GM19455 (cell line): ENCODE data around the gene TAS1R3.

ENCODE experiments used
- ATAC-seq: cut with Tn5 transposase; IDR thresholded peaks from one replicate; pipeline ENCODE4 v1.9.1; 2021; ENCODE audit not compliant: unreplicated experiment

Gene TAS1R3

DNA sequence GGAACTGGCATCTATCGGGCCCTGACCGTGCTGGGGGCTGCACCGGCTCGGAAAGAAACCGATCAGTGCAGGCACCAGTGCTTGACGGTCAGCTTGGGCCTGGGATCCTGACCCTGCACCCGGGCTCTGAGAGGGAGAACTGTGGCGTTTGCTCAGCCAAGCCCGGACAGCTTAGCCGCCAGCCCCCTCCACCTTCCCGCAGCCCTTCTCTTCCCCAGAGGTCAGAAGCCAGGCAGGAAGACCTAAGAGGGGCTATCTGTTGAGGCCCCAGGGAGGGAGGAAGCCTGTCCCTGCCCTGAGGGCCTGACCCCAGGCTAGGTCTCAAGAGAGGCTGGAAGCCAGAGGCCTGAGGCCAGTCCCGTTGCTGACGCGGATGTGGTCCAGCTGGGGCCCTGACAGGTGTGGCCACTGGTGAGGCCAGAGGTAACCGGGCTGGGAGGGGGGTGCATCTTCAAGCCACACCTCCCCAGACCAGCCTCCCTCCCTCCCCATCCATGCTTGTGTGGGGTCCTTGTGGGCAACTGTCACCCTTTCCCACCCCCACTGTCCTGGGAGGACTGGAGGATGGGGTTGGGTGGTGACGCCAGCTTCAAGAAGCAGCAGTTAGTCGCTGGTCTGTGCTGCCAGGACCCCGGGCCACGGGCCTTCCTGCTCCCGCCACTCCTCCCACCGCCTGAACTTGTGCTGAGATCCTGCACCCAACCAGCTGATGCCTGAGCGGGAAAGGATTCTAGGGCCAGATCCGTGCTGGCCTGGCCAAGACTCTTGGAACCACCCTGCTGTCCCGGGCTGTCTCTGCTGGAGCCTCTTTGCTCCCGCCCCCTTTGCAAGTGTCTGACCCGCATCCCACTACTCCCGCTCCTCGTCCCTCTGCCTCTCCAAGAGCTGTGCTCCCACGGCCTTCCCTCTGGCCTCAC, 20.7 kb downstream of the TAS1R3 start:
- ATAC-seq, result no peak

DNA sequence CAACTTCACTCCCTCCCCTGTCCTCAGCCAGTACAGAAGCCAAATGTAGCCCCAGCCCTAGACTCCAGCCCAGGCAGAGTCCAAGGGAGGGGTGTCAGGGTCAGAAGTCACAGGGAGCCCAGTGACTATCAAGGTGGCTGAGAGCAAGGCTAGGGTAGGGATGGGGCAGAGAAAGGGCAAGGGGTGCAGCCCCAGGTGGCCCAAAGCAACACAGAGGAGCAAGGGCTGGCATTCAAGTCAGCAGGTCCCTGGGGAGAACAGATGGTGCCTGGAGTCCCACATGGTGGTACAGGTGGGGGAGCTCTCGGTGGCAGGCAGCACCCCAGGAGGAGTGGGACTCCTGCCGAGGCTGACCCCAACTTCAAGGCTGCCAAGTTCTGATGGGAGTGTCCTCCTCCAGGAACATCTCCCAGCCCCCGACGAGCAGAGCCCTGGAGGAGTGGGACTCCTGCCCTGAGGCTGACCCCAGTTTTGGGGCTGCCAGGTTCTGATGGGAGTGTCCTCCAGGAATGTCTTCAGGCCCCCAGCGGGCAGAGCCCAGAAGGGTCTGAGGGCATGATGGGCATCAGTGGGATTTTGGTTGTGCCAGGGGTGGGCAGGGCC, 21.8 kb downstream of the TAS1R3 start:
- no peak for ATAC-seq

DNA sequence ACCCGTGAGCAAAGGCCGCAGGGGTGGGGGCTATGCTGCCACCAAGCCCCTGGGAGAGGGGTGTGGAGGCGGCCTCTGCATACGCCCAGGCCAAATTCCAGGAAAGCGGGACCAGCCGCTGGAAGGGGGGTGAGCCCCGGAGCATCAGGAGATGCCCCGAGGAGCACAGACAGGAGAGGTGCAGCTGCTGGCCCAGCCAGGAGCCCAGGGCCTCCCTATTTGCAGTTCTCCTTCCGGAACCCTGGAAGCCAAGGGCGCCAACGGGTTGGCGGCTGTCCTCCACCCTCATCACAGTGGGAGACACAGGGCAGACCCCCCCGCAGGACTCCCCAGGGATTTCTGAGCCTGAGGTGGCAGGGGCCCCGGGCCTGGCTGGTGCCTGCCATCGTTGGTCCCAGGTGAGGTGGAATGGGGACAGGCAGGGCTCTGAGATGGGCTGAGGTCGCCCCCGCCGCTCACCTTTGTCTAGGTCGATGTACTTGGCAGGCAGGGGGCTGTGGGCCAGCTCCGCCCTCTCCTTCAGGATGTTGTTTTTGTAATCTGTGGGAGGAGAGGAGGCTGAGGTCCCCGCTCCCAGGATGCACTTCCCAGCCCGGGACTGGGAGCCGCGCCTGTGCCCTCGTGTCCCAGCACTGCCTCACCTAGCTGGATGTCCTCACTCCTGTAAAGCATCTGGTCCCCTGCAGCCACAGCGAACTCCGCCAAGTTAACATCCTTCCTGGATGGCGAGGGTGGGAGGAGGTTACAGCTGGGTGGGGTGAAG, 22.5 kb downstream of the TAS1R3 start:
- no peak for ATAC-seq

DNA sequence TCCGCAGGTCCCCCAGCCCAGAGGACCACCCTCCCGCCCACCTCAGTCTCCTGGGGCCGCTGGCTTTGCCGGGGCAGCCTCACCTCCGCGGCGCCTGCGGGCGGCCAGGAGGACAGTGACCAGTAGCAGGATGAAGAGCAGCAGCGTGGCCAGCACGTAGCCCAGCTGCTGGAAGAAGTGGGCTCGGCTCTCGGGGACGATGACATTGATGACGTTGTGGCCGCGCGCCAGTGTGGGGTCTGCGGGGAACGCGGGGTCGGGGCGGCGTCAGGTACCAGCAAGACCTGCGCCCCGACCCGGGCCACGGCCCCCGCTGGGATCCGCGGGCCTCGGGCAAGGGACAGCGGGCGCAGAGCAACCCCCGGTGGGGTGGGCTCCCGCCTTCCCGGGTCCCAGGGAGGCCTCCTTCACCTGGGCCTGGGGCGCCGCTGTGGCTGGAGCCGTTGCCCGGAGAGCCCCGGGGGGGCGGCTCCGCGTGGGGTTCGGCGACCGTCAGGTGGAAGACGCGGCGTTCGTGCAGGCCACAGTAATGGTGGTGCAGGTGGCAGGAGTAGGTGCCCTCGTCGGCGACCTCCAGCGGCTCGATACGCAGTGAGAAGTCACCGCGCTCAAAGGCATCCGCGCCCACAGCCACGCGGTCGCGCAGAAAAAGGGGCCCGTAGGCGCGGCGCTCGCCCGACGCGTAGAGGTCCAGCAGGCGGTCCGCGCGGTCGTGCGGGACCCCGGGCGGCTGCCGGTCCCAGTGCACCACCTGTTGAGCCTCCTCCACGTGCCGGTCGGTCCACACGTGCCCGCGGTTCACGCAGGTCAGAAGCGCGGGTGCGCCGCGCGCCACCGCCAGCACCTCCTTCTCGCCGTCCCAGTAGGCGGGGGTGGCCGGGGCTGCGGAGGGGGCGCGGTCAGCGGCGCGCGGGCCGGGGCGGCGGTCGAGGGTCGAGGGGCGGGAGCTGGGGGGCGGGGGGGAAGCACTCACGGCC, 23.5 kb downstream of the TAS1R3 start:
- no peak for ATAC-seq

DNA sequence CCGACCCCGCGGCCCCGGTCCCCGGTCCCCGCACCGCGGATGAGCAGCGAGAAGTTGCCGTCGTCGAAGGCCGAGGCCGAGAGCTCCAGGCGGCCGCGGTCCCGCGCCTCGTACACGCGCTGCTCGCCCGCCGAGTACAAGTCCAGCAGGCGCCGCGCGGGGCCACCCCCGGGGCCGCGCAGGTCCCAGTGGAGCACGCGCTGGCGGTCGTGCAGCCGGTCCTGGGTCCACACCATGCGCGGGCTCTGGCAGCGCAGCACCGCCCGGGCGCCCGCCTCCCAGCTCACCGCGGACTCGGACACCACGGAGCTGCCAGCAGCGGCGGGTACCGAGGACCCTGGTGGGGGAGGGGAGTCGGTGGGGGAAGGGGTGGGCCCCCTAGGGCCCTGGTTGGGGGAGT, 24.3 kb downstream of the TAS1R3 start:
- no peak for ATAC-seq

GRCh38 chr1:1356166-1356795, 25.2 kb downstream of the TAS1R3 start:
- no peak for ATAC-seq

GRCh38 chr1:1356796-1357401, 25.8 kb downstream of the TAS1R3 start:
- ATAC-seq, result no peak

DNA sequence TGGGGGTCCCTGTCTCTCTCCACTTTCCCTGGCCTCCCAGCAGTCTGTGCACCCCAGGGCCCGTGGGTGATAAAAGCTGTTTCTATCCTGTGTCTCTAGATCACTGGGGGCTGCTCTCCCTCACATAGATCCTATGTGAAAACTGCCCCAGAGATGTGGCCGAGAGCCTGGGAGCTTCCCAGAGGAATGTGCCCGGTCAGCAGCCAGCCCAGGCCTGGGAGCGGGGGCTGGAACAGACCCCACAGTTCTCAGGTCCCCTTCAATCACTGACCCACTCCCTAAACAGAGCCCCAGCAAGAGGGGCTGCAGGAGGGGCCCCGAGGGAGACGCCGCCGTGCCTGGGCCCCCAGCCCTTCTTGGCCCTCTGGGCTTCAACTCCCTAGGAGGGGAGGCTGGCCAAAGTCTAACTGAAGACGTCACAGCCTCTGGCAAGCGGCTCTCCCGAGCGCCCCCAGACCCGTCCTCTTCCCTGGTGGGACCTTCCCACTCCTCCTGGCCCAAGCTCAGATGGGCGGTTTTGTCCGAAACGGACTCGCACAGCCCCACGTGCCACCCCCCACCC, 26.9 kb downstream of the TAS1R3 start:
- no peak for ATAC-seq

DNA sequence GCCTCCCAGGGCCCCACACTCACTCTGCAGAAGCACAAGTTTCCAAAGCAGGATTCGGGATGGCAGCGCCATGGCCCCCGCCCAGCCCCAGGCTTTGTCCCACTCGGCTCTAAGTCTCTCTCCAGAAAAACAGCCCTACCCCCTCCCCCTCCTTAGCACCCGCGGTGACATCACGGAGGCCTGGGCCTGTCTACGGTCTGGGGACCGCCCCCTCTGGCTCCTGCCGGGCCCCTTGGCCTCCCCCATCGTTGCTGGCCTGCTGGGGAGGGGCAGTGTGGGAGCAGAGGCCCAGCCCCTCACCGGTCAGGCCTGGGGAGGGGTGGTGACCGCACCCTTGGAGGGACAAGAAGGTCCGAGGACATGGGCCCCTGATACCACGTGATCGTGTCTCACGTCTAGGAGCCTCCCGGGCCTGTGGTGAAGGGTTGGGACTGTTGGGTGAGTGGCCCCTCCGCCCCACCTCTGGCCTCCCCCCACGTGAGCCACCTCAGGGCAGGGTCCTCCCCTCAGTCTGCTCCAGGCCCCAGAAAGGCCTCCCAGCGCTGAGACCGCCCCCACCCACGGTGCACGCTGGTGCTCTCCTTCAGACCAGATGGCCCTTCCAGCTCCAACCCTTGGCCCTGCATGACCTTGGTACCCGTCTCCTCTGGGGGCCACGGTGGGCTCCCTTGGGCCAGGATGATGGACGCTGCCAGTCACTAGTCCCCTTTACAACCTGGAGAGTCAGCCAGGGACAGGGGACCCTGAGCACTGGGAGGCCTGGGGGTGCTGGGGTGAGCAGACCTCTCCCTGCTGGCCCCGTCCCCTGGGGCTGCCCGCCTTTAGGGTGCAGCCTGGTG, 27.6 kb downstream of the TAS1R3 start, which contains the start of gene MXRA8:
Gene MXRA8 (minus strand): TSS at position 123 of the 839 bp plus-strand sequence. CDS start 51 bp downstream, at position 72.
- ATAC-seq, result no peak

DNA sequence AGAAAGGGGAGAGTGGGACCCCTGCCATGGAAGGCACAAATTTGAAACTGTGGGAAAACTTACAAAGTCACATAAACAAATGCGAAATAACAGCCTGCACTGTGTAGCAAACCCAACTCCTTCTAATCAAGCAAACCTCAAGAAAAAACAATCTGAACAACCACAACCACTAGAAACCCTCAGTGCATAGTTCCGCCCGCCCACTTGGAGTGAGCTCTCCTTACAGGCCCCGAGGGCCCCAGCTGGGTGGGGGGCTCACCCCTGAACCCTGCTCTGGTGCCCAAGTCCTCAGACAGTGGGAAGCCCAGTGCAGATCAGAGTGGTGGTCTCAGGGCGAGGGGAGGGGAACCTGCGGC, 28.2 kb downstream of the TAS1R3 start:
- no peak for ATAC-seq

- ATAC-seq, result no peak
Measured at GRCh38 chr1:1359664-1360468, 28.8 kb downstream of the TAS1R3 start.

GRCh38 chr1:1360506-1361169, 29.6 kb downstream of the TAS1R3 start:
- no peak for ATAC-seq

- ATAC-seq, result no peak
Measured at GRCh38 chr1:1361233-1361981, 30.3 kb downstream of the TAS1R3 start.

DNA sequence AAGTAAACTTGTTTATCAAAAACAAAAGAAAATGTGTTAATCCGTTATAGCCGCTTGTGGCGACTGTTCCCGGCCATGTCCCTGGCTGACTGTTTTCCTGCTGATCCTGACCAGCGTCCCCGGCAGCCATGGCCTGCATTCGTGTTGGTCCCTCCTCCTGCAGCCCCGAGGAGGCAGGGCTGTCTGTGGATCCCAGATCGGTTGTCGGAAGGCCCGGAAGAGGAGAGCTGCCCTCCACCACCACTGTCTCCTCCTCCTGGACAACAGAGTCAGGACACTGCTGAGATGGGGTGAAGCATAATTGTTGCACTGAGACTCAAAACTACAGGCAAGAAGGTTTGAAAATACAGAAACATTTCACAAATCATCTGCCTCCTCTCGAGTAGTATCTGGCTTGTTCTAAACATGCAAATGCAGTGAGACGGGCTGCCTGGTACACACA, 30.9 kb downstream of the TAS1R3 start:
- no peak for ATAC-seq

DNA sequence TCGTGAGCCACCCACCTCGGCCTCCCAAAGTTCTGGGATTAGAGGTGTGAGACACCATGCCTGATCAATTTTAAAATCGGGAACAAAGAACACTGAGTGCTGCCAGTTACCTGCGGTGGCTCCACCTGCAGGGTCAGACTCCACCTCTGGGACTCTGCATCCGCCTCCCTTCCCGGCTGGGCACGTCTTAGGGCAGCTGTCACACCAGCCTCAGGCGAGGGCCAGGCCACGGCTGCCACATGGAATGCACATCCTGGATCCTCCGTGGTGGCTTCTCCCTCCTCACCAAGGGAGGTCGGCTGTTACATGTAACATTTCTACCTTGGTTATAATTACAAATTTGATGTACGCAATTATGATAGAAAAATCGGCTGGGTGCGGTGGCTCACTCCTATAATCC, 33.2 kb downstream of the TAS1R3 start:
- ATAC-seq, result no peak
